ENCODE data around the gene TOX3.

GRCh38 chr16:52487849-52488457, 59.0 kb downstream of the TOX3 start:
- TF ChIP-seq TEAD4 (IDR thresholded peaks at IDR 0.05) (no peak), NFIC (IDR thresholded peaks at IDR 0.05) (no peak), EP300 (IDR thresholded peaks at IDR 0.05; ENCODE audit: borderline replicate concordance) (no peak), REST (IDR thresholded peaks at IDR 0.05; ENCODE audit: low read depth) (no peak), EGR1 (IDR thresholded peaks at IDR 0.05) (no peak), YY1 (IDR thresholded peaks at IDR 0.05; ENCODE audit: low read depth) (no peak), CREB1 (IDR thresholded peaks at IDR 0.05; ENCODE audit: low read depth) (no peak)

Data from Ishikawa (cell line).